ENCODE results near the gene NGF. TPM values are rescaled to one million over a fixed set of nuclear protein-coding genes. Genes with fewer than 3 reads are reported as not detected.

NGF gene
- total RNA-seq, 2 experiments from 2014 or later, result not detected

DNA sequence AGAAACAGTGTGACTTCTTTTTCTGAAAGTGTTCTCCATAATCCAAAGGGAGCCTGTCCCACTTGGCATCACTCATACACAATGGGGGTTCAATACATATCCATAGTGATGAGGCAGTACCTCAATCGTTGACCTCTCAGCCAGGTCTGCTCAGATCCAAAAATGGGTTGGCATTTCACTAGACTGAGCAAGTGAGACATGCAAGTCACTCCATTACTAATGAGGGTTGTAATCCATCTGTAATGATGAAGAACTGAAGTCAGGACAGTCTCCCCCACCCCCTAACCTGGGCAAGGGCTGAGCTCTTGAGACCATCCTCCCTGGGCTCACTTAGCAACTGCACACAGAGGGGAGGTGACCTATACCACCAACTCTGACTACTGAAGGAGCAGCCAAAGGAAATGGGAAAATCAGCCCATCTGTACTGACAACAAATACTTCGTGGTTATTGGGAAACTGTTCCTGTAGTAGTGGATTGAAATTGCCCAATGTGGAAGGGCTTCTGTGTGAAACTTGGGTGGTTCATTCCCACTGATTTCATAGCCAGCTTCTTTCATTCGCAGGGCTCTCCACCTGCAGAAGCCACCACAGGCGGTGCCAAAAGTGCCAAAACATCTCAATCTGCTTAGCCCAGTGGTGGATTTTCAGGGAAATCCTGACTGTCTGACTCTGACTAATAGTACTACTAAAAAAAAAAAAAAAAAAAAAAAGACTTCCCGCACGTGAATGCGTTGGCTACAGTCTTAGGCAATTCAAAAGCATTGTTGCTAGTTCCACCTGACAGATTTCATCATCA is 5.0 kb downstream of the NGF start:
- Mint-ChIP-seq H3K36me3 (ENCODE audit: low read depth) (no peaks in the 10 kb centered on the region), H3K27me3 (peaks cover 31% of the 10 kb centered on the region), H3K27ac (no peak overlapping the region), H3K4me3 (no peak overlapping the region), H3K9me3 (ENCODE audit: low read depth) (no peaks in the 10 kb centered on the region), H3K4me1 (no peaks in the 10 kb centered on the region)
- intact Hi-C loops (cut with DNase I, micrococcal nuclease), result no loop called here
- ChIA-PET CTCF (interaction anchor here (0.5 to 1.3 kb wide), 2 partner anchors 9 to 219 kb away, joined by 3 read pairs; no protein-coding TSS in a partner anchor), POLR2A (no interaction called here)
- DNase-seq, result peak; percentile 35
- ATAC-seq, result peak; percentile 68

DNA sequence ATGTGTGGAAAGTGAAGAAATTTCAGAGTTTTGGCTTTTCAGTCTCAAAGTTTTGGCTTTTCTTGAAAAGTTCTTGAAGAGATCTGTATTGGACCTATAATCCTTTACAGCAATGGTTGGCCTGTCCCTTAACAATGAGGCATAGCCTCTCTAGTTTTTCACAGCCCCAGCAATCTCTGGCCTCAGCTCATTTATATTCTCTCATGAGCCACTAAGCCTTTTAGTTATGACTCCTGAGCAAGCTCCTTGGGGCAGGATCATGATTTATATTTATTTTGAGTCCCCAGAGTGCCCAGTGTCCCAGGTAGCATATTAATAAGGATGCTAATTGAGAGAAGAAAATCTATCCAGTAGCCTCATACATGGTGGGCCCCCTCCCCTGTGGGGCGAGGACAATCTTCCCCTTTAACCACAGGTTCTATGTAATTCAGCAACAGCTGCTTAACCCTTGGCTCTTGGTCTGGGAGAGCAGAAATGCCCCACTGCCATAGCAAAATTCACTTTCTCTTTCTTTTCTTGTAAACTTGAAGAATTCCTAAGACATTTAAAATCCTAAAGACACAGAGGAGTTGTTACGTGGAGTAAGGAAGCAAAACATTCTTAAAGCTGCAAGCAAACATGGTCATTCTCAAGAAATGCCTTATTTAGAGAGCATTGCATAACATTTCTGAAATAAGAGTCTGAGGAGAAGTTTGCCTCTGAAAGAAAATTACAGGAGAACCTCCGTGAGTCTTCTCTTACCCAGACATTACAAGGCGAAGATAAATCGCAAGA is 6.3 kb downstream of the NGF start:
- no peak for DNase-seq
- CTCF ChIA-PET, result interaction anchor here (0.7 kb wide), 1 partner anchor 55 kb away, joined by 3 read pairs; no protein-coding TSS in a partner anchor
- no peaks in the 10 kb centered on the region for H3K9me3 Mint-ChIP-seq (ENCODE audit: low read depth)
- no peak overlapping the region for H3K27ac Mint-ChIP-seq
- POLR2A ChIA-PET, result no interaction called here
- no peak for ATAC-seq
- intact Hi-C loops (cut with DNase I, micrococcal nuclease), result no loop called here
- H3K4me3 Mint-ChIP-seq, result no peak overlapping the region
- no peaks in the 10 kb centered on the region for H3K36me3 Mint-ChIP-seq (ENCODE audit: low read depth)
- H3K4me1 Mint-ChIP-seq, result no peaks in the 10 kb centered on the region
- H3K27me3 Mint-ChIP-seq, result peaks cover 24% of the 10 kb centered on the region

DNA sequence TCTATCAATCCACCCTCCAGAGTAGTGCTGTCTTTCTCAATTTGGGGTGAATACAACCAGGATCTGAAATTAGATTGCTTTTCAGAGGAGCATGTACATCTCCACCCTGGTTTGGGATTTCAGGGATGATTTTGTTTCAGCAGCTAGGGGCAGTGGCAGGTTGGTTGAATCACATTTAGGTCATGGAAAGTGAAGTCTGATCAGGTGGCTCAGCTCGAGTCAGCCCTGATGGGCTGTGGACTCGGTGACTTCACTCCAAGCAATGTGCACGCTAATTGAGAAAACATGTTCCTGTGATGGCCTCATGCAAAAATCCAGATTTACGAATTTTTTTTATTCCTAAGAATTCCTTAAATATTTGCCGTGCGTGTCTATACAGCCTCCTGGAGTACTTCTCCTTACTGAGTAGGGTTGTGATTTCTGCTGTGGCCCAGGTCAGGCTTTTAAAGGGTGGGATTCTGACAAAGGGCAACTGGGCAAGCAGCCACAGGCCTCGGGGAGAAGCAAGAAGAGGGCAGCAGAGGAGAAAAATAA is 7.5 kb downstream of the NGF start:
- ATAC-seq (no peak), DNase-seq (no peak)
- no peak overlapping the region for H3K4me3 Mint-ChIP-seq
- no peak overlapping the region for H3K27ac Mint-ChIP-seq
- H3K4me1 Mint-ChIP-seq, result no peaks in the 10 kb centered on the region
- intact Hi-C loops (cut with DNase I, micrococcal nuclease), result no loop called here
- H3K9me3 Mint-ChIP-seq (ENCODE audit: low read depth), result no peaks in the 10 kb centered on the region
- ChIA-PET POLR2A (no interaction called here), CTCF (interaction anchor here (0.7 kb wide), 1 partner anchor 54 kb away, joined by 3 read pairs; no protein-coding TSS in a partner anchor)
- peaks cover 17% of the 10 kb centered on the region for H3K27me3 Mint-ChIP-seq
- H3K36me3 Mint-ChIP-seq (ENCODE audit: low read depth), result no peaks in the 10 kb centered on the region

DNA sequence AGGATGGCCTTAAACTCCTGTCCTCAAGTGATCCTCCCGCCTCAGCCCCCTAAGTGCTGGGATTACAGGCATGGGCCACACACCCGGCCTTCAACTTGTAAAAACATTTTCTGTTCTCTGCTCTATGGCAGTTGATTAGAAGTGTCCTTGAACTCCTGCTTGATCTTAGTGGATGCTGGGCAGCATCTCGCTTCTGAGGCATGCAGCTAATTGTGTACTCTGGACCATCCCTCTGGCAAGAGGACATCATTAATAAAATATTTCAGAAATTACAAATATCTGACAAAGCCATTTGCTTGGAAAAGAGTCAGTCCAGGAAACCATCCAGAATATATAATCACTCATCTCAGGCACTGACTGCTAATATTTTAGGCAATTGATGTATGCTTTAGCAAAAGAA is 8.1 kb downstream of the NGF start:
- H3K4me1 Mint-ChIP-seq, result no peaks in the 10 kb centered on the region
- DNase-seq (no peak), ATAC-seq (no peak)
- peaks cover 18% of the 10 kb centered on the region for H3K27me3 Mint-ChIP-seq
- ChIA-PET POLR2A (no interaction called here), CTCF (no interaction called here)
- H3K36me3 Mint-ChIP-seq (ENCODE audit: low read depth), result no peaks in the 10 kb centered on the region
- no peaks in the 10 kb centered on the region for H3K9me3 Mint-ChIP-seq (ENCODE audit: low read depth)
- no peak overlapping the region for H3K4me3 Mint-ChIP-seq
- intact Hi-C loops (cut with DNase I, micrococcal nuclease), result no loop called here
- H3K27ac Mint-ChIP-seq, result no peak overlapping the region

DNA sequence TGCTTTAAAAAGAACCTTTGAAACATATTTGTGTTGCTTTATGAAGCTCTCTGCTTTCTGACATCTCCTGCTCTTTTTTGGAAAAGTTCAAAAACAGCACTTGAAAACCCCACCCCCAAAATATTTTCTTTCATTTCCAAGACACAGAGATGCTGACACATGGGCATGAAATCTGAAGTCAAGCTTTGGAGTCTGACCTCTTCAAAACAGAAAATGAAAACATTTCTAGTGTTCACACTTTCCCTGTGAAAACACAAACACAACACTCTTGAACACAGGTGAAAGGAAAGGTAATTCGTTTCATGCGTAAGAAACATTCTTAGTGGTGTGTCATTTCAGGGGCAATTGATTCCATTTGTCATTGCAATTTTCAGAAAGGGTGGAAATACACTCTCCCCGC is 10.8 kb downstream of the NGF start:
- H3K4me3 Mint-ChIP-seq, result no peak overlapping the region
- H3K27ac Mint-ChIP-seq, result no peak overlapping the region
- peaks cover 17% of the 10 kb centered on the region for H3K27me3 Mint-ChIP-seq
- ChIA-PET CTCF (no interaction called here), POLR2A (no interaction called here)
- no peak for ATAC-seq
- no peaks in the 10 kb centered on the region for H3K9me3 Mint-ChIP-seq (ENCODE audit: low read depth)
- no peaks in the 10 kb centered on the region for H3K36me3 Mint-ChIP-seq (ENCODE audit: low read depth)
- intact Hi-C loops (cut with DNase I, micrococcal nuclease), result no loop called here
- no peak for DNase-seq
- H3K4me1 Mint-ChIP-seq, result no peaks in the 10 kb centered on the region

DNA sequence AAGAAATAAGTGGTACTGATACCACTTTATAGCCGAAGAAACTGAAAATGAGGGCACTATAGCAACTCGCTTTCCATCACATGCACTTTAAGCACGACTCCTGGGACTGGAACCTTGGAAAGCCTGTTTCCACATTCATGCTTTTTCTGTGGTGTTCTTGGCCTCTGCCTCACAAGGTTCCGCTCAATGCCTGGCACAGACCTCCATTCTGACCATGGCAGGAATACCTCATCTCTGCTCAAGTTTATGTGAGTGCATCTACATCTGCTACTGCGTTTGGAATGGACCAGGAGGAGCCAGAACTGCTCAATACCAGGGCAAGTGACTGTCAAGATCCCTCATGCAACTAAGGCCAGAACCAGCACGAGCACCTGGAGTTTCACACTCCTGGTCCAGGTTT is 11.6 kb downstream of the NGF start:
- intact Hi-C loops (cut with DNase I, micrococcal nuclease), result no loop called here
- ChIA-PET CTCF (no interaction called here), POLR2A (no interaction called here)
- Mint-ChIP-seq H3K27ac (no peak overlapping the region), H3K4me3 (no peak overlapping the region), H3K4me1 (no peaks in the 10 kb centered on the region), H3K9me3 (ENCODE audit: low read depth) (no peaks in the 10 kb centered on the region), H3K27me3 (peaks cover 17% of the 10 kb centered on the region), H3K36me3 (ENCODE audit: low read depth) (no peaks in the 10 kb centered on the region)
- DNase-seq, result no peak
- ATAC-seq, result no peak

DNA sequence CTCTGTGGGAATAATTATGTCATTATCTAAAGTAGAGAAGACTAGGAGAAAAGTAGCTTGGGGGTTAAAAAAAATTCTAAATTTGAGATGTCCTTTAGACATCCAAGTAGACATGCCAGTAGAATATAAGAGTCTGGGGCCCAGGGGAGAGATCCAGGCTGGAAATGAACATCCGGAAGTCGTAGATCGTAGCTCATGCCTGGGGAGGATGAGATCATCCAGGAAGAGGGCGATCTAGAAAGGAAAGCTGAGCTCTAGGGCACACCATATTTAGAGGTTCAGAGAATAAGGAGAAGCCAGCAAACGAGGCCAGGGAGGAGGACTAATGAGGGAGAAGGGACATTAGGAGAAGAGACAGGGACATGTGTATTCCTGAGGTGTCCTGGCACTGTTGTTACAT is 12.2 kb downstream of the NGF start:
- no peaks in the 10 kb centered on the region for H3K9me3 Mint-ChIP-seq (ENCODE audit: low read depth)
- intact Hi-C loops (cut with DNase I, micrococcal nuclease), result no loop called here
- H3K4me1 Mint-ChIP-seq, result no peaks in the 10 kb centered on the region
- POLR2A ChIA-PET, result no interaction called here
- H3K36me3 Mint-ChIP-seq (ENCODE audit: low read depth), result no peaks in the 10 kb centered on the region
- peaks cover 18% of the 10 kb centered on the region for H3K27me3 Mint-ChIP-seq
- CTCF ChIA-PET, result interaction anchor here (0.7 kb wide), 1 partner anchor 22 kb away, joined by 3 read pairs; no protein-coding TSS in a partner anchor
- no peak overlapping the region for H3K4me3 Mint-ChIP-seq
- ATAC-seq, result no peak
- no peak overlapping the region for H3K27ac Mint-ChIP-seq
- no peak for DNase-seq

GRCh38 chr1:115324649-115325420 is 13.2 kb downstream of the NGF start:
- ATAC-seq (no peak), DNase-seq (no peak)
- H3K27me3 Mint-ChIP-seq, result peaks cover 18% of the 10 kb centered on the region
- intact Hi-C loops (cut with DNase I, micrococcal nuclease), result no loop called here
- H3K9me3 Mint-ChIP-seq (ENCODE audit: low read depth), result no peaks in the 10 kb centered on the region
- POLR2A ChIA-PET, result no interaction called here
- CTCF ChIA-PET, result no interaction called here
- no peaks in the 10 kb centered on the region for H3K36me3 Mint-ChIP-seq (ENCODE audit: low read depth)
- H3K27ac Mint-ChIP-seq, result no peak overlapping the region
- H3K4me3 Mint-ChIP-seq, result no peak overlapping the region
- H3K4me1 Mint-ChIP-seq, result no peaks in the 10 kb centered on the region

- Mint-ChIP-seq H3K27ac (no peak overlapping the region), H3K9me3 (ENCODE audit: low read depth) (no peaks in the 10 kb centered on the region), H3K4me1 (no peaks in the 10 kb centered on the region), H3K36me3 (ENCODE audit: low read depth) (no peaks in the 10 kb centered on the region), H3K27me3 (peaks cover 22% of the 10 kb centered on the region), H3K4me3 (no peak overlapping the region)
- no peak for ATAC-seq
- ChIA-PET POLR2A (interaction anchor here (0.6 kb wide), 1 partner anchor 129 kb away, joined by 4 read pairs; no protein-coding TSS in a partner anchor), CTCF (interaction anchor here (0.7 kb wide), 1 partner anchor 11 kb away, joined by 3 read pairs; no protein-coding TSS in a partner anchor)
- no peak for DNase-seq
- intact Hi-C loops (cut with DNase I, micrococcal nuclease), result no loop called here
Measured at GRCh38 chr1:115323366-115324004, 14.6 kb downstream of the NGF start.

DNA sequence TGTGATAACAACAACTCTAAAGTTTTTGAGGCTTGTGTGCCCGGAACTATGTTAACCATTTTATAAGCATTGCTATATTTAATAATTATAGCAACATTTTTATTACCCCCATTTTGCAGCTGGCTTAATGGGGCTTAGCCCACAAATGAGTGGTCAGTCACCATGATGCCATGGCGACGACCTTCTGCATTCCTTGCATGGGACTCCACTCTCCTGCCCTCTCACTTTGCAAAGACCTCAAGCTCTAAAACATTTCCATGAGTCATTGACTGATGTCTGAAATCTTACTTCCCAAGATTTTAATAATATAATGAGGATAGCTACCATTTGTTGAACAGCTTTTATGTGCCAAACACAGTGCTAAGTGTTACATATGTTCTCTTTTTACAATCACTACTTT is 15.4 kb downstream of the NGF start:
- no peaks in the 10 kb centered on the region for H3K4me1 Mint-ChIP-seq
- no peak overlapping the region for H3K4me3 Mint-ChIP-seq
- DNase-seq (no peak), ATAC-seq (no peak)
- H3K9me3 Mint-ChIP-seq (ENCODE audit: low read depth), result no peaks in the 10 kb centered on the region
- ChIA-PET POLR2A (no interaction called here), CTCF (interaction anchor here (0.7 kb wide), 1 partner anchor 11 kb away, joined by 3 read pairs; no protein-coding TSS in a partner anchor)
- no peak overlapping the region for H3K27ac Mint-ChIP-seq
- no peaks in the 10 kb centered on the region for H3K36me3 Mint-ChIP-seq (ENCODE audit: low read depth)
- intact Hi-C loops (cut with DNase I, micrococcal nuclease), result no loop called here
- H3K27me3 Mint-ChIP-seq, result peaks cover 21% of the 10 kb centered on the region

DNA sequence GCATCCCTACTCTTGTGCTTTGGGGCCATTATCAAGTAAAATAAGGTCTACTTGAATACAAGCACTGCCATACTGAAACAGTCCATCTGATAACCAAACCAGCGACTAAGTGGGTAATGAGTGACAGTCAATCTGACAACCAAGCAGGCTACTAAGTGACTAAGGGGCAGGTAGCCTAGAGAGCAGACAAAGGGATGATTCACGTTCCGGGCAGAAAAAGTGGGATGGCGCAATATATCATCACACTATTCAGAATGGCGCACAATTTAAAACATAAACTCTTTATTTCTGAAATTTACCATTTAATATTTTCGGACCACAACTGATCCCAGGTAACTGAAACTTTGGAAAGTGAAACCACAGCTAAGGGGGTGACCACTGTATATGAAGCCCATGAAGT is 17.7 kb downstream of the NGF start:
- ChIA-PET POLR2A (no interaction called here), CTCF (no interaction called here)
- no peaks in the 10 kb centered on the region for H3K36me3 Mint-ChIP-seq (ENCODE audit: low read depth)
- H3K27me3 Mint-ChIP-seq, result peaks cover 21% of the 10 kb centered on the region
- H3K9me3 Mint-ChIP-seq (ENCODE audit: low read depth), result no peaks in the 10 kb centered on the region
- H3K4me3 Mint-ChIP-seq, result no peak overlapping the region
- intact Hi-C loops (cut with DNase I, micrococcal nuclease), result no loop called here
- no peaks in the 10 kb centered on the region for H3K4me1 Mint-ChIP-seq
- ATAC-seq (no peak), DNase-seq (no peak)
- no peak overlapping the region for H3K27ac Mint-ChIP-seq

Measured in activated CD4-positive, alpha-beta T cell treated with anti-CD3 and anti-CD28 coated beads for 36 hours (primary cell).